Activated CD8-positive, alpha-beta T cell treated with anti-CD3 and anti-CD28 coated beads for 36 hours (primary cell): Measurements from ENCODE around the gene RASAL3. TPM values are rescaled to one million over a fixed set of nuclear protein-coding genes. Genes with fewer than 3 reads are reported as not detected.
A peak's percentile ranks its signal among the peaks of the same experiment; 100 is the strongest.

ENCODE experiments used
- ATAC-seq: fragments of 200-7000 bp; cut with Tn5 transposase; one replicate; pipeline ENCODE4 v1.10.0; 2021; ENCODE audit warnings: mild to moderate bottlenecking, moderate library complexity
- CTCF ChIA-PET: fragments of 350-600 bp; sonication (Branson Sonifier 250); formaldehyde crosslinking; loops from one replicate; lab custom pipeline; 2021; ENCODE audit warnings: antibody characterized with exemption; lab: Charles Lee
- POLR2A ChIA-PET: fragments of 350-600 bp; sonication (Branson Sonifier 250); formaldehyde crosslinking; loops from one replicate; lab custom pipeline; 2021; ENCODE audit warnings: antibody characterized with exemption; lab: Charles Lee
- DNase-seq: peaks from one replicate; pipeline ENCODE4 v3.0.0-alpha.2; 2020
- H3K27ac Mint-ChIP-seq: one replicate; pipeline ENCODE4 v1.8.0; 2021; ENCODE audit warnings: mild to moderate bottlenecking, mixed read lengths
- H3K27me3 Mint-ChIP-seq: one replicate; pipeline ENCODE4 v1.8.0; 2021; ENCODE audit warnings: mixed read lengths
- H3K36me3 Mint-ChIP-seq: one replicate; pipeline ENCODE4 v1.8.0; 2021; ENCODE audit warnings: low read depth, mixed read lengths
- H3K4me1 Mint-ChIP-seq: one replicate; pipeline ENCODE4 v1.8.0; 2021; ENCODE audit warnings: low read depth, mixed read lengths
- H3K4me3 Mint-ChIP-seq: one replicate; pipeline ENCODE4 v1.8.0; 2021; ENCODE audit warnings: mild to moderate bottlenecking, moderate library complexity, mixed read lengths
- H3K9me3 Mint-ChIP-seq: one replicate; pipeline ENCODE4 v1.8.0; 2021; ENCODE audit warnings: mixed read lengths
- CTCF ChIP-seq: fragments of 200-600 bp; IDR thresholded peaks from one replicate; pipeline ENCODE4 v1.8.0; 2022; ENCODE audit warnings: antibody characterized with exemption, mild to moderate bottlenecking
- intact Hi-C: fragments of 100-400 bp; cut with micrococcal nuclease; formaldehyde crosslinking; loops from one replicate; pipeline ENCODE4 v1.10.0; 2022
- total RNA-seq, 2 experiments: library from RNA; stranded (reverse); gene quantifications; one replicate each; pipeline ENCODE4 v1.2.3, GENCODE V29; 2021

RASAL3 gene
- total RNA-seq, 2 experiments from 2014 or later, result 83.9 to 85.8 TPM

- peaks cover 46% of the 10 kb centered on the region for H3K36me3 Mint-ChIP-seq
- POLR2A ChIA-PET, result interaction anchor here (0.7 to 6.8 kb wide), 2 partner anchors 8 to 96 kb away, joined by 4 to 89 read pairs; partner anchors contain the start of genes AKAP8L and BRD4
- ATAC-seq, result no peak
Measured at GRCh38 chr19:15427991-15428471, 36.3 kb downstream of the RASAL3 start.

GRCh38 chr19:15427350-15427700, 37.0 kb downstream of the RASAL3 start:
- no peaks in the 10 kb centered on the region for H3K27me3 Mint-ChIP-seq
- H3K9me3 Mint-ChIP-seq, result peaks cover 4% of the 10 kb centered on the region
- ChIA-PET CTCF (interaction anchor here (4.6 kb wide), 1 partner anchor 8 kb away, joined by 34 read pairs; the partner anchor contains the start of gene AKAP8L), POLR2A (no interaction called here)
- DNase-seq, result no peak
- no peak overlapping the region for H3K4me3 Mint-ChIP-seq
- H3K36me3 Mint-ChIP-seq, result peaks cover 53% of the 10 kb centered on the region
- intact Hi-C loops, result no loop called here
- no peak overlapping the region for H3K27ac Mint-ChIP-seq
- no peak for TF ChIP-seq CTCF
- no peak for ATAC-seq
- peaks cover 16% of the 10 kb centered on the region for H3K4me1 Mint-ChIP-seq

More at GRCh38 chr19:15427991-15428471, 36.3 kb downstream of the RASAL3 start:
- H3K9me3 Mint-ChIP-seq, result peaks cover 4% of the 10 kb centered on the region
- H3K27ac Mint-ChIP-seq, result no peak overlapping the region
- no peak for DNase-seq
- H3K27me3 Mint-ChIP-seq, result no peaks in the 10 kb centered on the region
- H3K4me1 Mint-ChIP-seq, result peaks cover 18% of the 10 kb centered on the region
- CTCF ChIA-PET, result interaction anchor here (4.6 kb wide), 1 partner anchor 9 kb away, joined by 34 read pairs; the partner anchor contains the start of gene AKAP8L
- TF ChIP-seq CTCF, result no peak
- intact Hi-C loops, result no loop called here
- H3K4me3 Mint-ChIP-seq, result no peak overlapping the region

GRCh38 chr19:15426485-15427349, 37.6 kb downstream of the RASAL3 start:
- ChIA-PET CTCF (no interaction called here), POLR2A (interaction anchor here (0.7 to 1.0 kb wide), 2 partner anchors 29 to 37 kb away, joined by 3 read pairs; no protein-coding TSS in a partner anchor)
- ATAC-seq (peak; percentile 53), DNase-seq (no peak)
- H3K27ac Mint-ChIP-seq, result no peak overlapping the region
- H3K4me1 Mint-ChIP-seq, result peaks cover 14% of the 10 kb centered on the region
- peaks cover 4% of the 10 kb centered on the region for H3K9me3 Mint-ChIP-seq
- H3K36me3 Mint-ChIP-seq, result peaks cover 53% of the 10 kb centered on the region
- H3K4me3 Mint-ChIP-seq, result no peak overlapping the region
- H3K27me3 Mint-ChIP-seq, result no peaks in the 10 kb centered on the region
- intact Hi-C loops, result no loop called here
- TF ChIP-seq CTCF, result no peak

DNA sequence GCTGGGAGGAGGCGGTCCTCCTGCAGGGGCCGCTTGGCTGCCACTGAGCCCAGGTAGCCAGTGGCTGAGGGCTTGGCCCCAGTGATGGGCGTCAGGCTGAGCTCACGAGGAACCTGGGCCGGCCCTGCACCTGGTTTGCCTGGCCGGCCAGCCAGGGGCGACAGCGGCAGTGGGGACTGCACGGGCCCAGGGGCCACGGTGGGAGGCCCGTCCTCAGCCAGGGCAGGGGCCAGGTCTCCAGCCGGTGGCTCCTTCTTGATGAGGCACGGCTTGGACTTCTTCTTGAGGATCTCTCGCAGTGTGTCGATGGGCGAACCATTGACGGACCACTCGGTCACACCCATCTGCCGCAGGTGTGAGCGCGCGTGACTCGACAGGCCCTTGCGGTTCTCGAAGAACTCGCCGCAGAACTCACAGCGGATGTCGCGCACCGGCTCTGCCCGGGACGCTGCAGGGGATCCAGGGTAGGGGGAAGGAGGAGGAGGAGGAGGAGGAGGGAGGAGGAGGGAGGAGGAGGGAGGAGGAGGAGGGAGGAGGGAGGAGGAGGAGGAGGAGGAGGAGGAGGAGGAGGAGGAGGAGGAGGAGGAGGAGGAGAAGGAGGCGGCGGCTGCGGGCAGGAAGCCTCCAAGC, 38.9 kb downstream of the RASAL3 start:
- H3K36me3 Mint-ChIP-seq, result peaks cover 45% of the 10 kb centered on the region
- CTCF ChIA-PET, result no interaction called here
- intact Hi-C loops, result no loop called here

More for the DNA sequence above, 38.9 kb downstream of the RASAL3 start:
- no peak overlapping the region for H3K4me3 Mint-ChIP-seq
- no peak for TF ChIP-seq CTCF
- no peaks in the 10 kb centered on the region for H3K27me3 Mint-ChIP-seq
- H3K27ac Mint-ChIP-seq, result no peak overlapping the region
- H3K9me3 Mint-ChIP-seq, result peaks cover 4% of the 10 kb centered on the region
- ATAC-seq (no peak), DNase-seq (no peak)
- H3K4me1 Mint-ChIP-seq, result peaks cover 3% of the 10 kb centered on the region
- POLR2A ChIA-PET, result interaction anchor here (1.0 to 1.9 kb wide), 4 partner anchors 8 to 126 kb away, joined by 3 to 7 read pairs (median 3); no protein-coding TSS in a partner anchor
